HEK293T (cell line): Measurements from ENCODE around the gene EPS8L2.

ENCODE experiments used
- CTBP1 ChIP-seq: fragments of 450-650 bp; IDR thresholded peaks from 2 replicates; pipeline ENCODE4 v1.6.1; 2016; ENCODE audit warnings: borderline replicate concordance
- FOXK2 ChIP-seq: fragments of 450-650 bp; IDR thresholded peaks from 2 replicates; pipeline ENCODE4 v1.6.1; 2016; ENCODE audit warnings: mild to moderate bottlenecking

GRCh38 chr11:728901-729491 lies 23.0 kb downstream of the EPS8L2 start:
- no peak for TF ChIP-seq FOXK2
- no peak for TF ChIP-seq CTBP1
